ENCODE results near the gene LEMD1.

LEMD1 gene

DNA sequence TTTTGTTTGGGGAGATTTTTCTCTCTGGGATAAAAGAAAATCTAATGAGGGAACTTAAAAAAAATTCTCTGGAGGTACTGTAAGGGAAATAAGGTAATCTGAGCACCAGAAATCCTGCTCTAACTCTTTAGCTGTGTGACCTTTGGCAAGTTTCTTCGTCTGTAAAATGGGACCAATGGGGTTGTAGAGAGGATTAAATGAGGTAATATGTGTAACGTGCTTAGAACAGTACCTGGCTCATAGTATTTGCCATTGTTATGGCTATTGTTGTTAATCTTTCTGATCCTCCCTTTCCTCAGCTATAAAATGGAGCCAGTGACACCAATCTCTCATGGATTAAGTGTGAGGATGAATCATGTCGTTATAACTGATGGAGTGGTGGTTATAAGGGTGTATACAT lies 64.3 kb downstream of the LEMD1 start:
- DNase-seq, result no peak

DNA sequence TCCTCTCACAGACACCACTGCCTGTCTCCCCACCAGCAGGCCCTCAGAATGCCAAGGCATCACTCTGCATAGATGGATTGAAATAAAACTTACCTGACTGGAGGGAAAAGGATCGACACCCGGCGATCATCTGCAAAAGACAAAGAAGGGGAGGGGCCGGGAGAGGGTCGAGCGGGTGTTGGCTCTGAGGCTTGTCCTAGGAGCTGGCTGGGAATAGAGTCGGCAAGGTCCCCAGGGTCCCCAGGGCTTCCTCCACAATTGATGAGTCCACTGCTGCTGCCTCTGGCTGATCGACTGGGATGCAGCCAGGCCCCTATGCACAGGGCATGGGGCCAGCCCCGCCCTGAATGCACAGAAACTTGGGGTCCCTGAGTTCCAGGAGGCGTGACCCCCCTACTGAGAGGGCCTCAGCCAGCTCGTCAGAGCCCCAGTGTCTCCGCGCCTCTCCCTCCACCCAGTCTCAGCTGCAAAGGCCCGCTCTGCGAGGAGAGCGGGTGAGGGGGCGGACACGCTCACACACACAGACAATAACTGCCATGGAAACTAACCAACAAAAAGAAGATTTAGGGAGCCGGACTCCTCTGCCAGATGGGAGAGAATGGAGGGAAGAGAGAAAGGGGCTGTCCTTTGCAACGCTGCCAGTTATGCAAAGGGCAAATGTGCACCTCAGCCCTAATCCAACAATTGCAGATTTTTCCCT lies 65.3 kb downstream of the LEMD1 start, which contains the start of gene KLHDC8A:
Gene KLHDC8A, minus strand, starts transcription at position 483 of the 700 bp plus-strand sequence. CDS start 13,318 bp downstream, outside the sequence.
- DNase-seq, result peak in 22 of 58 donors; percentile 13 to 60 (median 33)

DNA sequence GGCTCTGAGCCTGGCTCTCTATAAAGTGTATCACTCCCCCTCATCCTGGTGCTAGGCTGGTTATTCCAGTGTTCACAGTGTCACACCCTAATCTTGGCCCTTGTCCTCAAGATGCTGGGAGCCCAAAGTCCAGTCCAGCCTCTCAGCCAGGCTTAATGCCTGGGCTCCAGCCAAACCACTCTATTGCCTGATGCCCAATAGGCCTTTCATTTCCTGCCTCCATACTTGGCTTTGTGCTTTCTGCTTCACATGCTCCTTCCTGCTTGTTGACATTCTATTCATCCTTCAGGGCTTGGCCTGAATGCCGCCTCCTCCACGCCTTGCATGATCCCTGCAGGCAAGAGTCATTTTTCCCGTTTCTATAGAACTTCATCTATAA lies 66.8 kb downstream of the LEMD1 start:
- peak in 13 of 58 donors; percentile 12 to 42 (median 23) for DNase-seq

DNA sequence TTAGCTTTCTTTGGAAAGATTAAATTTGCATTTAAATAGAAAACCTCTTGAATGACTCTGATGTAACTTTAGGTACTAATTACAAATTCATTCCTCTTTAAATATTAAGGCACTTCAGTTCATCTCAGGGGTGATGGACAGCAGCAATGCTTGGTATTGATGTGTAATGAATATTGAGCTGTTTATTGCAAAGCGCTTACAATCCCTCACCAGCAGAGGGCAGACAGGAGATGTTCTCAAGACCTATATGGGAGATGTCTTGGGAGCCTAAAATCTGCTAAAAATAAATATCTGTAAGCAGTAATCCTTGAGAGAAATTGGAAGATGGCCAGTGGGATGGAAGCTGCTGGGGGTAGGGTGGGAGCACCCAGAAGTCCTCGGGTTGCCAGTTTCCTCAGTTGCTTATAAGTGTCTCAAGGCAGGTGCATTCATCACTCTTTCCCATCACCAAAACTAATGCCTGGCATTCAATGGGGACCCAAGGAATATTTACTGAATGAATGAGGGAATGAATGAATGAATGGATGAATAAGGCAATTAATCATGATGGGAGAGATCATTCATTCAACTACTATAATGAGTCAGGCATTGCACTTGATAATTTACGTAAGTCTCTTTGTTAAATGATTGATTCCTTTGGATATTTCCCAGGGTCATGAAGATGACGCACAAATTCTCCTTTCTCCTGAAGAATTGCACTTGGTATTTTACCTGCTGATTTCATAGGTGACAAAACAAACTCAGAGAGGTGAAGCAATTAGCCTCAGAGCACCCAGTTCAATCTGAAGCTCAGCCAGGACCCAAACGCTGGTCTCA lies 67.4 kb downstream of the LEMD1 start:
- DNase-seq, result peak in 30 of 58 donors; percentile 7 to 74 (median 30)

DNA sequence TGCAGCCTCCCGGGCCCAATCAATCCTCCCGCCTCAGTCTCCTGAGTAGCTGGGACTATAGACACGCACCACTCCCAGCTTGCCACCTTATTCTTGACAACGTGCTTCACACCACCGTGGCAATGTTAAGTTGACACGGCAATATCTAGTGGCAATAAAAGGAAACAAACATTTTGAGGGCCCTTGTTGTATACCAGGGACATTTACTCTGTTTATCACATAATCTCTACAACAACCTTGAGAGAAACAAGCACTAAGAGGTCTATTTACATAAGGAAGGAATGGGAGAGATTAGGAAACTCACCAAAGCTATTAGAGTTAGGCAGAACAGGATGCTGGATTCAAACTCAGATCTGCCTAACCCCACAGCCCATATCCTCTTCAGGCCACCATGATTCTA lies 68.2 kb downstream of the LEMD1 start:
- DNase-seq, result no peak

DNA sequence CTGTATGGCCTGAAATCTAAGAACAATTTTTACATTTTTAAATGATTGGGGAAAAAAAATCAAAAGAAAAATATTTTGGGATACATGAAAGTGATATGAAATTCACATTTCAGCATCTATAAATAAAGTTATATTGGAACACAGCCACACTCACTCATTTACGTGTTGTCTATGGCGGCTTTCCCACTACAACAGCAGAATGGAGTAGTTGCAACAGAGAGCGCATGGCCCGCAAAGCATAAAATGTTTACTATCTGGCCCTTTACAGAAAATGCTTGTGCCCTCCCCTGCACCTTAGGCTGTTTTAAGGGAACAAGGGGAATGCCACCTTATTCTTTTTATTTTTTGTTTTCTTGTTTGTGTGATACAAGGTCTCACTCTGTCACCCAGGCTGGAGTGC lies 68.7 kb downstream of the LEMD1 start:
- DNase-seq, result no peak

DNA sequence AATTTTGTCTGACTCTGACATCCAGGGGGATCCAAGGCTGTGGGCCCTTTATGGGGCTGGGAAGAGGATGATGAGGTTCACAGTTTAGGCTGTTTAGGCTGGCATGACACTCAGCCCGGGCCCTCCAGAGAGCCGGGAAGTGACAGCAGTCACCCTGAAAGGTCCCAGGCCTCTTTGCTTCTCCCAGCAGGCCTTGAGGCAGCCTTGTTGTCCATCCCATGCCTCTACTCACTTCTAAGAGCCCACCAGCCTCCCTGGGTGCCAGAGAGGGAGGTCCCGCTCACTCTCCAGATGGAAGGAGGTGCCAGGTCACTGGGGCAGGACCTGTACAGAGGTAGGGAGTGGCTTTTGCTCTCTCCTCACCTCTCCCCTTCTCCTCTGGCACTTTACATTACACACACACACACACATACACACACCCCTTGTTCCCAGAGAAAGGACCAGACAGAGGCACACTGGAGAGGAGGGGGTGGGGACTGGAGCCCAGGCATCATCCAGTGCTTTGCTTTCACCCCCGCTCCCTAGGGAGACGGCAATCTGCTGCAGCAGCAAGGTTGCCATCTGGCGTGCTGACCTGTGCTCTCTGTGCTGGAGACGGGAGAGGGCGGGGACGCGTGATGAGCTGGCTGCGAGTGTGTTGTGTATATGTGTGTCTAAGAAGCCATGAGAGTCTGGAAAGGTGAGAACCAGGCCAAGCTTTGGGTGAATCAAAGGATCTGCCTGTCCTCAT lies 69.7 kb downstream of the LEMD1 start:
- no peak for DNase-seq

DNA sequence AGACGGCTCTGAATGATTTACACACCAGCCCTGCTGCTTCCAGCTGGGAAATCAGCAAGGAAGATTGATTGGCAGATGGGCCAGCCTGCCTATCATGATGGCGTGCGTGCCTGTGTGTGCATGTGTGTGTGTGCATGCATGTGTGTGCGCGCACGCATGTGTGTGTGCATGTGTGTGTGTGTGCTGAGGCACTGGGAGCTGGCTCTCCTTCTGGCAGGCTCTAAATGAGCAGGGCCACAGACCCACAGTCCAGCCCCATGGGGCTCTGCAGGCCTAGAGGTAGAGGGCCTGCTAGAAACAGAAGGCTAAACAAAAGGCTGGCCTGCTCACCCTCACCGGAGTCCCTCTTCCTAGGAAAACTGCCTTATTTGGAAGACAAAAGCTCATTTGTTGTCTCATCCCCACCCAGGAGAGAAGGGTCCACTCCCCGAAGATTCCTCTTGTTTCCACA lies 71.1 kb downstream of the LEMD1 start:
- no peak for DNase-seq

DNA sequence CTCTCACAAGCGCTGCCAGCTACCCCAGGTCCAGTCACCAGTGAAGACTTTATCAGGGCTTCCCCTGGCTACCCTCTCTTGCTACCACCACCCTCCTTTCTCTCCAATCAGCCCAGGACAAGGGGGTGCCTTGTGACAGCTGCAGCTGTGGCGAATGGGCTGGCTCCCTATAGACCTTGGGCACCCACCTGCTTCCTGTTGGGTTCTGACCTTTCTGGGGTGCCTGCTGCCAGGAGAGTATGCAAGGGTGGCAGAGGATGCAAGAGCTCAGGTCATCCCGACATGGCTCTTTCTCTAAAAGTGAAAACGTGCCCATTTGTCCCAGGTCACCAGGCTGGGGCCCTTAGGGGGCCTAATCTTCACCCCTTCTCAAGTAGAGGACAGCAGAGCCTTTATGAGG lies 71.7 kb downstream of the LEMD1 start:
- no peak for DNase-seq

DNA sequence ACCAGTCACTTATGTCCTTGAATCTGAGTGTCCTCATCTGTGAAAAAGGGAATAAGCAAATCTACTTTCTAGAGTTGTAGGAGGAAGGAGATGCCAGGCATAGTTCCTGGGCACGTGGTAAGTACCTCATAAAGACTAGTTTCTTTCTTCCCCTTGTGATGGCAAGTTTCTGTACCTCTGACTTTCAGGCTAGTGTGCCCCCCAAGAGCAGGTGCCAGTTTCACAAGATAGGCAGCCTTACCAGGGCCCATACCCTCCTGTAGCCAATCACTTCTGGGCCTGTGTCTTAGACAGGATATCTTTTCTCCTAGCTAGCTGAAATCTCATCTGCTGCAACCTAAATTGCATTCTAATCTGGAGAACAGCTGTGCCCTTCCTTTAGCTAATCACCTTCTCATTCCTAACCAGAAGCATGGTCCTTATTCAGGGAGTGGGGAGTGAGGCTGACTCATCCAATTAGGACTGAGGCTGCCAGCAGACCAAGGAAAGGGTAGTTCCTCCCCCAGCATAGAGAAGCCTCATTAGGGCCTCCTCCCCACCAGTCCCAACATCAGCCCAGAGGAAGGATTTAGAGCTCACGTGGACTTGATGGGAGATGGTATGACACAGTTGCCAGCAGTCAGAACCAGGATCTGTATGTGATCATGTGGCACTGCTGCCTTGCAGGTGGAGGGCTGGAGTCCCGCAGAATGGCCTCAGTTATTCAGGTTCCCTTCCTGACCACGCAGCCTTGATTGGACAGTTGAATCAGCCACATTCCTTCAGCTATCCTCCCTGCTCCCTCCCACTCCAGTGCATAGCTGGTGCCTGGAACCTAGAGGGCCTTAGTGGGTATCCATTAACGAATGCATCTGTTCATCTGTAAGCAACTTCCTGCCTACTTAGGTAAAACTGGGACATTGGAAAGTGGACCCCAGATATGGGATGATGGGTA lies 73.0 kb downstream of the LEMD1 start:
- DNase-seq, result no peak

DNA sequence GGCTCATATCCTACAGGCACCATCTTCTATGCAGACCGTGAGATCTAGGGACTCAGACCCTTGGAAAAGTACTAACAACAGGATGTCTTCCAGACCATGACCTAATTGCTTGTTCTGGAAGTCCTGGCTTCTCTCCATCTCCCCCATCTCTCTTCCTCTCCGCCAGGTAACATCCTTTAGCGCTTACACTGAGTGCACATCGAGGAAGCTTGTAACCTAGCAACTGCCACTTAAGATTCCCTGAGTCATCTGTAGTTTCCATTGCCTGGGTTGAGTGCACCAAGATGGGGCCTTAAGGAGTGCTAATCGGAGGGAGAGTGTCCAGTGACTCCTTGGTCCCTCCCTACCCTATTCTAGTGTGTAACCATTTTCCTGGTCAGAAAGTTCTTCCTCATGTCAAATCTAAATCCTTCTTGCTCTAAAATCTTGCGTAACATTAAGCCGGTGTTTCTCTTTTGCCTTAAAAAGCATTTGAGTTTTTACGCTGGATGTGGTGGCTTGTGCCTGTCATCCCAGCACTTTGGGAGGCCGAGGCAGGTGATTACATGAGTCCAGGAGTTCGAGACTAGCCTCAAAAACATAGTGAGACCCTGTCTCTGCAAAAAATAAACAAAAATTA lies 74.8 kb downstream of the LEMD1 start:
- DNase-seq, result no peak

DNA sequence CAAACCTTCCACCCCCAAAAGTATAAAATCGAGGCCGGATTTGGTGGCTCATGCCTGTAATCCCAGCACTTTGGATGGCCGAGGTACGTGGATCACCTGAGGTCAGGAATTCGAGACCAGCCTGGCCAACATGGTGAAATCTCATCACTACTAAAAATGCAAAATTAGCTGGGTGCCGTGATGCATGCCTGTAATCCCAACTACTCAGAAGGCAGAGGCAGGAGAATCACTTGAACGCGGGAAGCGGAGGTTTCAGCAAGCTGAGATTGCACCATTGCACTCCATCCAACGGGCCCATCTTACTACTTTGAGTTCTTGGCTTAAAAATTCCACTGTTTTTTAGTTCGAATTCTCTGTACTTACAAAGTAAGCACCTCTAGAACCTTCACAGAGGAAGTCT lies 76.1 kb downstream of the LEMD1 start:
- DNase-seq, result no peak

DNA sequence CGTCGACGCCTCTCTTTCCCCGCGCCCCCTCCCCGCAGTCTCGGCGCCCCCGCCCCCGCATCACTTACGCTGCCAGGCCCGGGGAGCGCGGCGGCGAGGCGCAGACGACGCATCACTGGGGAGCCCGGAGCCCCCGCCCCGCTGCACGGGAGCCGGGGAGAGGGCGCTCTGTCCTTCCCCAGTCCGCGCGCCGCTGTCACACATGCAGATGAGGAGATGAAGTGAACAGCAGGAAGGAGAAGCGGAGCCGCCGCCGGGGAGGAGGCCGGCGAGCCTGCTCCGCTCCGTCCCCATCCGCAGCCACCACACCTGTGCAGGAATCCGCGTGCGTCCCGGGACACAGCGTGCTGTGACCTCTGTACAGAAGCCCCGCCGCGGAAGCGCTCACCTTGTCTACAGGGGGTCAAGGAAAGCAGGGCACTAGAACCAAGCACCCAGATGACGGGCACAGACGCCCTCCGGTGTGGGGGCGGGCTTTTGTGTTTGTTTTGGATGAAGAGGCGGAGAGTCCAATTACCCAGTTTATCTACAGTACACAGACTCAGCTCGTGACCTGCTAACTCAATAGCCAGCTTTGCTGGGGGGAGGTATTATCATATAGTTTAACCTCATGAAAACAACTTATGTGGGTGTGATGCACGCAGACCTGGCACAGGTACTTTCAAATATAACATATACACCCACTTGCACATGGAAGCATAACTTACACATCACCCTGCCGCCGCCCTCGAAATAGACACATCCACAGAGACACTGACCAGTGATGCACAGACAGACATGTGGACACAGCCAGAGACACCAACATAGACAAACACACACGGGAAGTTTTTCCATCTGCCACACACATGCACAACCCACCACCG lies 77.6 kb downstream of the LEMD1 start:
- peak in 23 of 58 donors; percentile 5 to 68 (median 25) for DNase-seq

DNA sequence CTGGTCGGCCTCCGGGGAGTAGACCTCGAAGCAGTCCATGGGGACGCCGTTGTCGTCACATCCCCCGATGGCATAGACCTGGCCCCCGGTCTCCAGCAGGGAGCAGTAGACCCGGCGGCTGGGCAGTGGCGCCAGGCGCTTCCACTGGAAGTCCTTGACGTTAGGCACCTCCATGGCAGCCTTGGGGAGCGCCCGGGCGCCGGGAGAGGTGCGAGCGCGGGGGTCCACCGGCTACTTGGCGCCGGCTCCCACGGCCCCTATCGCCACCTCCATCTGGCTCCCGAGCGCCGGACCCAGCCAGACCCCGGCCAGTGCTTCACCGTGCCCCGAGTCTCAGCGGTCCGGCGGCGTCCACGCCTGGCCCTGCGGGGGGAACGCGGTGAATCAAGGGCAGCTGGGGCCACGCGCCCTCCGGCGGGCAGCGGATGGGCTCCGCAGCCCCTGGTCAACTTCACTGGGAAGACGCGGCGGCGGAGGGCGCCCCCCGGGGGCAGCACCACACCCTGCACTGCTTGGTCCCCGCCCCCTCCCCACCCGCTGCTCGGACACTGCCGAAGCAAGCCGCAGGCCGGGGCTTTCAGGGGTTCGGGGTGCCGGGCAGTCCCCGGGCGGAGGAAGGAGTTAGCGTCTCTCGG lies 78.3 kb downstream of the LEMD1 start:
- no peak for DNase-seq

DNA sequence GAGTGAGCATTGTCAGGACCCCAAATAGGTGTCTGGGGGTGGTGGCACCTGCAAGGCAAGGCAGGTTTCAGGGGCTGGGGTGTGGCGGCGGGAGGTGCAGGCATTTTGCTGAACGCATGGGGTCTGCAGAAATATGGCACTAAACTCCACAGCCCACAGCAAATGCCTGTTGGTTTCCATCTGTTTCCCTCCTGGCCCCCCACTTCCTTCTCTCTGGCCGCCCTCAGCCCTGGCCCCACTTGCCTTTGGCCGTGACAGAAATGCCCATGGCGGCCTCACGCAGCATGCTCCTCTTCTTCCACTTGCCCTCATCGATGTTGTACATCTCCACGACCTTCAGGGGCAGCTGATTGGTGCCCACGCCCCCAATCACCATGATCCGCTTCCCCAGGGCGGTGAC lies 78.9 kb downstream of the LEMD1 start:
- no peak for DNase-seq

DNA sequence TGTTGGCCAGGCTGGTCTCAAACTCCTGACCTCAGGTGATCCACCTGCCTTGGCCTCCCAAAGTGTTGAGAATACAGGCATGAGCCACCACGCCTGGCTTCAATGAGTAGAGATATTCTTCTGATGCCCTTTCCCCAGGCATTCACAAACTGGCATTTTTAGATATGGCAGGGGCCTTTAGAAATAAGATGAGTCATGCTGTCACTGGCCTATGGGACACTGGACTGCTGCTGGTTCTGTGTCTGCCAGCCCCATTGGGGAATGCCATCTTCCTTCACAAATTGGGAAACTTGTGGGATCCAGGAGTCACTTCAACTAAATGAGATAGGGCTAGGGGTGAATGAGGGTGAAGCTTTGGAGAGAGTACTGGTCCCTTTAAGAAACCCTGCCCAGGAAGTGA lies 81.2 kb downstream of the LEMD1 start:
- DNase-seq, result no peak

DNA sequence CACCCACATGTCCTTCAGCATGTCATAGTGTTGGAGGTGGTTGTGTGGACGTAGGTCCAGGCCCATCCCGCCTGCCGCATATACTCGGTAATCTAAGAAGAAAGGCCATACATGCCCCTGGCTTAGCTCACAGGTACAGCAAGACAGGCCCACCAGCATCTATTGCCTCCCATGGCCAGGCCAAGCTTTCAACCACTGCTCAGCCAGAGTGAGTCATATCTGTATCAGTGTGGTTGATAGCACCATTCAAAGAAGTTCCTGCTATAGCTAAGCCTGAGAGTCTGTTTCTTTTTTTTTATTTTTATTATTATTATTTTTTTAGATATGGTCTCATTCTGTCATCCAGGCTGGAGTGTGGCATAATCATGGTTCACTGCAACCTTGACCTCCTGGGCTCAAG lies 82.1 kb downstream of the LEMD1 start:
- no peak for DNase-seq

DNA sequence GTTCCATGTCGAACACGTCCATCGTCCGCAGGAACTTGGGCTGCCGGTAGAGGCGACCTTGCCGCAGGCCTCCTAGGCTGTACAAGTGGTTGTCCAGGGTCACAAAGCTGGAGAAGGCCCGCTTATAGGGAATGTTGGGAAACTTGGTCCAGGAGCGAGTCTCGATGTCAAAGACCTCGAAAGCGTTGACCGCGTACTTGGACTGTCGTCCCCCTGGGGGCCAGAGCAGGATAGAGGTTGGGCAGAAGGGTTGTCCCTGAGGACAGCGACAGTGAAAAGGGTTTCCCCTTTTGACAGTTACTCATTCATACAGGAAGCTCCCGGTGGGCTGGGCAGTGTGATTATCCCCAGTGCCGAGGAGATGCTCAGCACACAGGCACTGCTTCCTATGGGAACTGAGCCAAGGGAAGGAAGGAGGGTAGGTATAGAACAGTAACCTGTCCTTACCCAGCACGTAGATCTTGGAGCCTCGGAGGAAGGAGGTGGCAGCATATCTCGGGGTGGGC lies 82.6 kb downstream of the LEMD1 start:
- no peak for DNase-seq

DNA sequence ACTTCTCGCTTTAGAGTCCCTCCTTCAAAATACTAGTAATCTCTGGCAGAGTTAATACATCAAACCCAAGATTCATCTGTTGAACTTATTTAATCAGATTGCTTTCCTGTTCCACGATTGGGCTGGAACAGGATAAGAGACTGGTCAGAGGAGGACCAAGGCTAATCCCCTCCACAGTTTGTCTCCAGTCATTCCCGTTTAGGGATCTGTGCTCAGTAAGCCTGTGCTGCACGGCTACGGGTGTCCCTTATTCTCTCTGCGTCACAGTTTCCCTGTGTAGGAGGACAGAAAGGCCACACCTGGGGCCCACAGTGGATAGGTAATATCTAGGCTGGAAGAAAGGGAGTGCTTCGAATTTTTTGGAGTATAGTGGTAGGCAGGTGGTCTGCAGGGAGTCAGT lies 83.8 kb downstream of the LEMD1 start:
- no peak for DNase-seq
